H1 (cell line): ENCODE data around the gene CKAP4.

ENCODE experiments used
- BRCA1 ChIP-seq: IDR thresholded peaks from 2 replicates; pipeline ENCODE4 v1.6.1; 2012; ENCODE audit warnings: low read depth, low read length, improper control_type of control experiment
- POLR2A ChIP-seq, 2 experiments: IDR thresholded peaks; 1 replicate in 1 of 2; 2 replicates in 1 of 2; pipeline ENCODE4 v1.6.1; 2011; ENCODE audit warnings: low read depth in 2 of 2, low read length in 2 of 2, mild to moderate bottlenecking in 2 of 2; ENCODE audit errors: control extremely low read depth in 1 of 2
- SP2 ChIP-seq: IDR thresholded peaks from 2 replicates; pipeline ENCODE4 v1.6.1; 2012; ENCODE audit warnings: mild to moderate bottlenecking, low read length, inconsistent platforms

- TF ChIP-seq POLR2A (IDR thresholded peaks at IDR 0.05; ENCODE audit: control extremely low read depth in 1 of 2, low read depth in 2 of 2, low read length in 2 of 2) (no peak), BRCA1 (no peak), SP2 (no peak)
Observed at GRCh38 chr12:106287364-106287763, 39.5 kb upstream of the CKAP4 start.
